Testis (tissue), 3 donors: Measurements from ENCODE around the gene ATM. TPM values are rescaled to one million over a fixed set of nuclear protein-coding genes. Genes with fewer than 3 reads are reported as not detected.
"Not testable (repeated sequence)": the region's sequence is repeated elsewhere in the genome, so short reads cannot be mapped to it uniquely, and the experiment has no call there.

Source experiments
- DNase-seq: peaks from one replicate; pipeline ENCODE4 v3.0.0-alpha.2; 2019
- H3K27ac ChIP-seq, 2 donors: fragments of 200-600 bp; sonication (generic); one replicate each; pipeline ENCODE4 v1.5.1; 2019
- H3K27me3 ChIP-seq: fragments of 200-600 bp; sonication (generic); one replicate; pipeline ENCODE4 v1.5.1; 2019
- H3K36me3 ChIP-seq: fragments of 200-600 bp; sonication (generic); one replicate; pipeline ENCODE4 v1.5.1; 2017; ENCODE audit warnings: low read depth; ENCODE audit errors: missing control alignments
- H3K4me1 ChIP-seq: fragments of 200-600 bp; sonication (generic); one replicate; pipeline ENCODE4 v1.5.1; 2019
- H3K4me3 ChIP-seq, 2 donors: fragments of 200-600 bp; sonication (generic); one replicate each; pipeline ENCODE4 v1.5.1; 2017 to 2019
- H3K9me3 ChIP-seq: fragments of 200-600 bp; sonication (generic); one replicate; pipeline ENCODE4 v1.5.1; 2017
- CTCF ChIP-seq, 3 experiments: fragments of 450-650 bp in 2 of 3; fragments of 200-600 bp in 1 of 3; sonication (generic) in 1 of 3; IDR thresholded peaks; one replicate each; pipeline ENCODE4 v1.5.1; 2016 to 2019; ENCODE audit warnings: antibody characterized with exemption in 3 of 3, mild to moderate bottlenecking in 2 of 3, moderate library complexity in 1 of 3
- POLR2A ChIP-seq: fragments of 450-650 bp; IDR thresholded peaks from one replicate; pipeline ENCODE4 v1.6.1; 2017; ENCODE audit warnings: antibody characterized with exemption, mild to moderate bottlenecking, moderate library complexity
- WGBS, 2 donors: methylation state at CpG; one replicate each; pipeline ENCODE4 v1.1.5; 2018; 5-methylcytosine and 5-hydroxymethylcytosine counted together
- intact Hi-C: fragments of 100-400 bp; cut with DNase I; formaldehyde crosslinking; loops from one replicate; pipeline ENCODE4 v1.15.1; 2023; ENCODE audit warnings: low total_unique reads
- polyA plus RNA-seq: library from polyadenylated mRNA; stranded (reverse); fragments of 350-450 nt; fragmentation: Illumina TruSeq; extraction: RNeasy Lipid Tissue Mini Kit (QIAGEN cat#74804); gene quantifications from one replicate; pipeline ENCODE4 v1.2.3, GENCODE V29; 2014; ENCODE audit warnings: low read depth, low replicate concordance; ENCODE audit not compliant: insufficient read depth
- total RNA-seq, 2 donors: library from RNA; depleted of rRNA; stranded (reverse); fragments of >200 nt; gene quantifications; one replicate each; pipeline ENCODE4 v1.2.3, GENCODE V29; 2016

The ATM gene
- total and polyA plus RNA-seq, 3 donors from 2014 or later, result 19.3 to 95.4 (median 92.3) TPM

GRCh38 chr11:108286370-108286769, 63.5 kb downstream of the ATM start:
- WGBS, 2 donors, result 75 to 84% methylated on average over 1 of the region's 1 CpG
- intact Hi-C loops, result no loop called here
- Histone ChIP-seq H3K4me3 (no peak overlapping the region), H3K36me3 (no peaks in the 10 kb centered on the region), H3K27me3 (no peaks in the 10 kb centered on the region), H3K9me3 (no peaks in the 10 kb centered on the region), H3K4me1 (no peaks in the 10 kb centered on the region), H3K27ac (no peak overlapping the region)
- no peak for TF ChIP-seq POLR2A
- TF ChIP-seq CTCF (IDR thresholded peaks at IDR 0.05), result no peak
- DNase-seq, result no peak

GRCh38 chr11:108286956-108287355, 64.1 kb downstream of the ATM start:
- Histone ChIP-seq H3K27me3 (no peaks in the 10 kb centered on the region), H3K4me3 (no peak overlapping the region), H3K4me1 (no peaks in the 10 kb centered on the region), H3K36me3 (no peaks in the 10 kb centered on the region), H3K9me3 (no peaks in the 10 kb centered on the region), H3K27ac (no peak overlapping the region)
- intact Hi-C loops, result no loop called here
- TF ChIP-seq POLR2A (no peak), CTCF (IDR thresholded peaks at IDR 0.05) (no peak)
- no peak for DNase-seq
- WGBS, 2 donors, result 93% methylated on average over 3 of the region's 3 CpGs

- H3K9me3 ChIP-seq, H3K36me3 ChIP-seq, H3K27me3 ChIP-seq, H3K27ac ChIP-seq, H3K4me1 ChIP-seq, DNase-seq, intact Hi-C loops, H3K4me3 ChIP-seq: not testable (repeated sequence)
These were observed 66.2 kb downstream of the ATM start for GRCh38 chr11:108289066-108289465.

GRCh38 chr11:108289699-108290098, 66.8 kb downstream of the ATM start:
- Histone ChIP-seq H3K36me3 (no peaks in the 10 kb centered on the region), H3K27me3 (no peaks in the 10 kb centered on the region), H3K4me1 (no peaks in the 10 kb centered on the region), H3K27ac (no peak overlapping the region), H3K9me3 (no peaks in the 10 kb centered on the region), H3K4me3 (no peak overlapping the region)
- TF ChIP-seq POLR2A (no peak), CTCF (IDR thresholded peaks at IDR 0.05) (no peak)
- DNase-seq, result no peak
- intact Hi-C loops, result no loop called here
- WGBS, 2 donors, result 92 to 96% methylated on average over 6 of the region's 6 CpGs

GRCh38 chr11:108293229-108293628, 70.4 kb downstream of the ATM start:
- no peak for DNase-seq
- WGBS, 2 donors, result 95% methylated on average over 3 of the region's 3 CpGs
- Histone ChIP-seq H3K4me1 (no peaks in the 10 kb centered on the region), H3K36me3 (no peaks in the 10 kb centered on the region), H3K27ac (no peak overlapping the region), H3K27me3 (no peaks in the 10 kb centered on the region), H3K4me3 (no peak overlapping the region), H3K9me3 (no peaks in the 10 kb centered on the region)
- TF ChIP-seq CTCF (IDR thresholded peaks at IDR 0.05), result no peak
- TF ChIP-seq POLR2A, result no peak
- intact Hi-C loops, result no loop called here
